Type B pancreatic cell (in vitro differentiated cells): ENCODE results near the gene PEX26. TPM values are rescaled to one million over a fixed set of nuclear protein-coding genes. Genes with fewer than 3 reads are reported as not detected.
A peak's percentile ranks its signal among the peaks of the same experiment; 100 is the strongest.

Experiments
- DNase-seq: peaks from one replicate; pipeline ENCODE4 v3.0.0; 2021; ENCODE audit warnings: mixed read lengths; ENCODE audit not compliant: unreplicated experiment; ENCODE audit errors: extremely low spot score
- H3K27ac Mint-ChIP-seq: 2 replicates; pipeline ENCODE4 v1.8.0; 2021; ENCODE audit warnings: mild to moderate bottlenecking, mixed read lengths
- H3K27me3 Mint-ChIP-seq: 2 replicates; pipeline ENCODE4 v1.8.0; 2021; ENCODE audit warnings: mixed read lengths
- H3K36me3 Mint-ChIP-seq: 2 replicates; pipeline ENCODE4 v1.8.0; 2021; ENCODE audit warnings: mixed read lengths
- H3K4me1 Mint-ChIP-seq: one replicate; pipeline ENCODE4 v1.8.0; 2021; ENCODE audit warnings: mixed read lengths; ENCODE audit not compliant: unreplicated experiment
- H3K4me3 Mint-ChIP-seq: 2 replicates; pipeline ENCODE4 v1.8.0; 2021; ENCODE audit warnings: mild to moderate bottlenecking, mixed read lengths
- H3K9me3 Mint-ChIP-seq: 2 replicates; pipeline ENCODE4 v1.8.0; 2021; ENCODE audit warnings: mixed read lengths
- CTCF ChIP-seq: fragments of 200-600 bp; sonication (generic); conservative IDR thresholded peaks from 2 replicates; pipeline ENCODE4 v1.5.0; 2021; ENCODE audit warnings: antibody characterized with exemption, mild to moderate bottlenecking
- total RNA-seq: library from RNA; stranded (reverse); gene quantifications from 2 replicates; pipeline ENCODE4 v1.2.1, GENCODE V29; 2021; ENCODE audit warnings: low replicate concordance

Gene PEX26
- total RNA-seq, 1 donor from 2014 or later: 46.3 TPM

DNA sequence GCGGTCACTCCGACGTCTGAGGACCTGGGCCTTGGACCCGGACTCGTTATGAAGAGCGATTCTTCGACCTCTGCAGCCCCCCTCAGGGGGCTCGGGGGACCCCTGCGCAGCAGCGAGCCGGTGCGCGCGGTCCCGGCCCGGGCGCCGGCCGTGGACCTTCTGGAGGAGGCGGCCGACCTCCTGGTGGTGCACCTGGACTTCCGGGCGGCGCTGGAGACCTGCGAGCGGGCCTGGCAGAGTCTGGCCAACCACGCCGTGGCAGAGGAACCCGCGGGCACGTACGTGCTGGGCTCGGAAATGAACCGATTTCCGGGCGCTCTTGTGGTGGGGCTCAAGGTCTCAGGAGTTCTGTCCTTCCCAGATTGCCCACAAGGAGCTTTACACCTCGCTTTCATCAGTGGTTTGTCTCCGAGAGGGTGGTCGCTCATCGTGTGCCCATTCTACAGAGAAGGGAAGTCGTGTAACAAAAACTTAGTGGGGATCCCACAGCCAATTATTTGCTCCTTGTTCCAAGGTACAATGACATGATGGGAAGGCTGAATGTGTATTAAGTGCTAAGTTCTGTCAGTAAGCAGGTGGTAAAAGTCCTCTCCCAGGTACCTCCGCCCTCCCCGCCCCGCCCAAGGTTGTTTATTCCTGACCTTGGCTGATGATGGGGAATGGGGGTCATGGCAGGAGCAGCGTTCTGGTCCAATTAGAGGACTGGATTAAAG lies 695 bp downstream of the PEX26 start:
- Mint-ChIP-seq H3K9me3 (no peaks in the 10 kb centered on the region), H3K4me1 (peaks cover 22% of the 10 kb centered on the region), H3K36me3 (peaks cover 26% of the 10 kb centered on the region), H3K4me3 (peak overlapping the region; percentile 98), H3K27ac (peak overlapping the region; percentile 84), H3K27me3 (no peaks in the 10 kb centered on the region)
- peak; percentile 25 for TF ChIP-seq CTCF
- no peak for DNase-seq

GRCh38 chr22:18079706-18080233 lies 2.0 kb downstream of the PEX26 start:
- Mint-ChIP-seq H3K36me3 (peaks cover 26% of the 10 kb centered on the region), H3K4me3 (peak overlapping the region; percentile 93), H3K9me3 (no peaks in the 10 kb centered on the region), H3K4me1 (peaks cover 22% of the 10 kb centered on the region), H3K27me3 (no peaks in the 10 kb centered on the region), H3K27ac (peak overlapping the region; percentile 84)
- TF ChIP-seq CTCF: no peak
- no peak for DNase-seq

DNA sequence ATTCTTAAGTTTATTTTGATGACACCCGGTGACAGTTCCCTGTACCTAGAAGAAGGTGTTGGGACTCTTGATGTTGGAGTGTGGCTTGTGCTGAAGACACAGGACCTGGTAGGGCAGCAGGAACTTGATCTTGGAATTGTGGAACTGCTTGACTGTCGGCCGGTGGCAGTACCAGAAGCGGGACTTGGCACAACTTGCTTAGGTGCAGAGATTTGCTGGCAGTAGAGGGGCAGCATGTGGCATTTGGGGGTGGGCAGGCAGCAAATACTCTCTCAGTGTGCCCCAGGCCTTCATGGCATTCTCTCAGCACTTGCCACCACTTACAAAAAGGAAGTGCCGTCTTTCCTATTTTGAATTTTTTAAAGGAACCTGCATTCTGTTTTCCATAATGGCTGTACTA lies 3.6 kb downstream of the PEX26 start:
- no peak overlapping the region for H3K4me3 Mint-ChIP-seq
- no peak for TF ChIP-seq CTCF
- H3K36me3 Mint-ChIP-seq: peaks cover 26% of the 10 kb centered on the region
- H3K27ac Mint-ChIP-seq: no peak overlapping the region
- H3K27me3 Mint-ChIP-seq: no peaks in the 10 kb centered on the region
- H3K4me1 Mint-ChIP-seq: peaks cover 17% of the 10 kb centered on the region
- H3K9me3 Mint-ChIP-seq: no peaks in the 10 kb centered on the region
- DNase-seq: no peak

DNA sequence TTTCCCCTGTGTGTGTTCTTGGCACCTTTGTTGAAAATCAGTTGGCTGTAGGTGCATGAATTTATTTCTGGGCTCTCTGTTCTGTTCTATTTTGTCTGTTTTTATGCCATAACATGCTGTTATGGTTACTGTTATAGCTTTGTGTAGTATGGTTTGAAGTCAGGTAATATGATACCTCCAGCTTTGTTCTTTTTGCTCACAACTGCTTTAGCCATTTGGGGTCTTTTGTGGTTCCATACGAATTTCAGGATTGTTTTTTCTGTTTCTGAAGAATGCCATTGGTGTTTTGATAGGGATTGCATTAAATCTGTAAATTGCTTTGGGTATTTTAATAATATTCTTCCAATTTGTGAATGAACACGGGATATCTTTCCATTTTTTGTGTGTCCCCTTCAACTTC lies 4.7 kb downstream of the PEX26 start:
- H3K27me3 Mint-ChIP-seq: no peaks in the 10 kb centered on the region
- no peaks in the 10 kb centered on the region for H3K9me3 Mint-ChIP-seq
- H3K27ac Mint-ChIP-seq: no peak overlapping the region
- no peak for TF ChIP-seq CTCF
- peak overlapping the region; percentile 56 for H3K4me3 Mint-ChIP-seq
- H3K4me1 Mint-ChIP-seq: peaks cover 13% of the 10 kb centered on the region
- H3K36me3 Mint-ChIP-seq: peaks cover 26% of the 10 kb centered on the region
- no peak for DNase-seq

DNA sequence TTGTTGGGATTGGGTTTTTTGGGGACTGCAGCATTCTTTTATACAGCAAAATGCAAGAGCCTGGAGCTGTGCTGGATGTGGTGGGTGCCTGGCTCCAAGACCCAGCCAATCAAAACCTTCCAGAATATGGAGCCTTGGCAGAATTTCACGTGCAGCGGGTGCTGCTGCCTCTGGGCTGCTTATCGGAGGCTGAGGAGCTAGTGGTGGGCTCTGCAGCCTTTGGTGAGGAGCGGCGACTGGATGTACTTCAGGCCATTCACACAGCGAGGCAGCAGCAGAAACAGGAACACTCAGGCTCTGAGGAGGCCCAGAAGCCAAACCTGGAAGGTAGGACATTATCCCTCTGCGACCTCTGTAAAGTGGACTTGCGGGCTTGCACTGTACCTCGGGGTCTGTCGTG lies 5.6 kb downstream of the PEX26 start:
- no peaks in the 10 kb centered on the region for H3K9me3 Mint-ChIP-seq
- H3K27ac Mint-ChIP-seq: no peak overlapping the region
- no peaks in the 10 kb centered on the region for H3K27me3 Mint-ChIP-seq
- TF ChIP-seq CTCF: no peak
- H3K36me3 Mint-ChIP-seq: peaks cover 26% of the 10 kb centered on the region
- H3K4me3 Mint-ChIP-seq: no peak overlapping the region
- no peak for DNase-seq
- H3K4me1 Mint-ChIP-seq: peaks cover 12% of the 10 kb centered on the region
